GM19025 (cell line): ENCODE results near the gene CHRNG.

ENCODE experiments used
- ATAC-seq: cut with Tn5 transposase; IDR thresholded peaks from one replicate; pipeline ENCODE4 v1.9.1; 2021; ENCODE audit warnings: mild to moderate bottlenecking, low read depth, moderate library complexity; ENCODE audit not compliant: unreplicated experiment

The CHRNG gene

DNA sequence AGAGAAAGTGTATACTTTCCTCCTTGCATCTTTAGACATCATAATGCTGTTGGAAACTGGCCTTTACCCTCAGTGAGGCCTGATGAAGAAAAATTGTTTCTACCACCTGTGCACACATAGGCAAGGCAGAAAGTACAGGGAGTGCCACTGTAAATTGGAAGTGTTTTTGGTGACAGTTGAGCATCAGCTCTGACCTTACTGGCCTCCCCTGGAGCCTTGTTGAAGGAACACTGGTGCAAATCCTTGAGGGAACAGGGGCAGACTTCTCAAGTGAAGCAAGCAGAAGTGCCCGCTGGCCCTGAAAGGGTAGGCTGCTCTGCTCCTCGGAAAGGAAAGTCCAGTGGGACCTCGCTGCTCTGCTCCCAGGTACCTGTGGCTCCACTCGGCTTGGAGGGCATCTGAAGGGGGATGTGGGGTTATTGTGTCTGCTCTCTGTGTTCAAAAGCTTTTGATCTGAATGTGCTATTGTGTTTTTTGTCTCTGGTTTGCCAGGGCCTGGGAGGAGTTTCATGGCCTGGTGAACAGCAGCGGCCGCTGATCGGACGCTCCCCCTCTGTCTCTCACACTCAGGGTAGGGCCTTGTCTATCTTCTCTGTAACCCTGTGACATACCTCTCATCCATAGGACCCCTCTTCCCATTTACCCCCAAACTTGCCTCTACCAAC is 34.4 kb downstream of the CHRNG start:
- no peak for ATAC-seq

DNA sequence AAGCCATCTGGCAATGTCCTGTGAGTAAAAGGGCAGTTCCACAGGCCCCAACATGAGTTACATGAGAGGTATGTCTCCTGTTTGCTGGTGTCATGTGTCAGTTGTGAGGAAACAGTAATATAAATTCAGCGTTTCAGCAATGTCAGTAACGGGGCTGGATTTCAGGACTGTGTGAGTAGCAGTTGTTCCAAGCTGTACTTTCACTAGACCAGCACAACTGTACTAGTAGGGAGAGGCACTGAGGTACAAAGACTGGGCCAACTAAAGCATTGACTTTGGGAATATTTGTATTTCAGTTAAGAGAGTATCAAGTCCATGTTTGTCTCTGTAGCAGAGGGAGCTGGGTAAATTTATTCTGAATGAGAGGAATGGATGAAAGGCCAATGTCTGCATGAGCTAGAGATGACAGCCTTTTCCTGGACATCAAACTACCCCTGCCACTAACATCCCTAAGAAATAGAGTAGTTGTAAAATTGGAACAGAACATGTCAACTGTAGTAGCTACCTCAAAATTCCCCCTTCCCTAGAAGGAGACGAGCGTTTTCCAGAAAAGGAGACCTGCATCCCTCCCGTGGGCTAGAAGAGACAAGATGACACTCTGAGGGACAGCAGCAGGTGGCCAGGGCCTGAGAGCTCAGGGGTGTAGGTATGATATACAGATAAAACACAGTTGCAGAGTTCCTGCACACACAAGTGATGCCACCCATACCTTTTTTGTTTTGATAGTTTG is 35.3 kb downstream of the CHRNG start:
- no peak for ATAC-seq

DNA sequence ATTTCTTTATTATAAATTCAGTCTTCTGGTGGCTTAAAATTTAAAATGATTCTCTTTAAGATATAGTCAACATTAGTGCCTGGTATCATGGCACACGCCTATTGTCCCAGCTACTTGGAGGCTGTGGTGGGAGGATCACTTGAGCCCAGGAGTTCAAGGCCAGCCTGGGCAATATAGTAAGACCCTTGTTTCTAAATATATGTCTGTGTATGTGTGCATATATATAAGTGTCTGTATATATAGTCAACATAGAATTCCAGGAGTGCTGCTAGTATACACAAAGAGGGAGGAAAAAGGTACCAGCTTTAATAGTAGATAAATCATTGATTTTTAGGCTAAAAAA is 35.9 kb downstream of the CHRNG start:
- ATAC-seq: no peak

DNA sequence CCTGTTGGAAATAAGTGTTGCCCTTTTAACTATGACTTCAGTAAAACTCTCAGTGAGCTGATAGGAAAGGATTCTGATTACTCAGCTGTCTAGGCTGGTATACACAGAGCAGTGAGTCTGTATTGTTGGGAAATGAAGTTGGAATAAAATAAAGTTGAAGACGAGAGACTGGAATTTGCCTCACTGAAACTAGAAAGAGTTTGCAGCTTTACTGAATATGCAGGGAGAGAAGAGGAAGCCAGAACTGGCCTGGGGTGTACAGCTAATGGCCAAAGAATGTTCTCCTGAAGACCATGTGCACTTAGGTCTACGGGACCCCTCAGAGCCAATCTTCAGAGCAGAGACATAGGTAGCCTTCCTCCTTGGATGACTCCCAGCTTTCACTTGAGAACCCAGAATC is 37.5 kb downstream of the CHRNG start:
- ATAC-seq: no peak

DNA sequence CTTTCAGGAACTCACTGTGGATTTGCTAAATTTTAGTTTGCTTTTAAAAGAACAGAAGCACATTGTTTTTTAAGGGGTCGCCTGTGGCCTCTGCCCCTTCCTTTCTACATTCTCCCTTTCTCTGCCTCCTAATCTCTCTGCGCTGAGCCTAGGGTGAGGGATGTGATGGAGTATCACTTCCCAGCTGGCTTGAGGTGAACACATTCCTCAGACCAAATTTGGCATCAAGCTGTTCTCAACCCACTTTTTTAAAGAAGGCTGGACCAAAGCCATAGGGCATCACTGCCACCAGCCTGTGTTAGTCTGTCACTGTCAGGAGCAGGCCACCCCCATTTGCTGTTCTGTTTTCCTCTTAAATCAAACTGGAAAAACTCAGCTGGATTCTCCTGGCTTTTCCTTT is 38.3 kb downstream of the CHRNG start:
- no peak for ATAC-seq

DNA sequence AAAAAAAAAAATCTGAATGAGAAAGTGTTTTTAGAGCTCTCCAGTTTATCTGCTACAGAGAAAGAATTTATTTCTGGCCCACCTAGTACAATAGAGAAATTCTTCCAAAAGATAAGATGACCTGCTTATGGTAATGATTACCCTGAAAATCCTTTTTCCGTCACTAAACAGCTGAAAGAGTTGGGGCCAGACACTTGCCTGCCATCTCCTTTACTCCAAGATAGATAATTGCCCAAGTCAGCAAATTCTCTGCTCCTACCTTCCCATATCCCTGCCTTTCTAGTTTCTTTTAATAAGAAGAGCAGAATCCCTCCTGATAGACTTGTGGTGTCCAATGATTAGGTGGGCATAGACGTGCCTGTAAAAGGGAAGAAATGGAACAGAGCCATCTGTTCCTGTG is 39.1 kb downstream of the CHRNG start:
- ATAC-seq: no peak

DNA sequence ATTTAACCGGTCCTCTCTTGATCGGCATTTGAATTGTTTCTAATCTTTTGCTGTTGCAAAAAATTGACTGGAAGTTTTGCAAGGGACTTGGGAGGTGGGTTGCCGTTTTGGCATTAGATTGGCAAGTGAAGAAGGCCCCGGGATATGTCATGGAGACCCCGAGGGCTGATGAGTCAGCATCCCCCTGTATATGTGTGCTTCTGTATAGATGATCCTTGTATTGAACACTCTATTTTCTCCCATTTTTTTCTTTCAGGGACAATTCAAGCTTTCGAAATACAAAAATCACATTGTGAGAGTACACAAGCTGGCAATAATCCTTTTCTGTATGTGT is 41.1 kb downstream of the CHRNG start:
- no peak for ATAC-seq

DNA sequence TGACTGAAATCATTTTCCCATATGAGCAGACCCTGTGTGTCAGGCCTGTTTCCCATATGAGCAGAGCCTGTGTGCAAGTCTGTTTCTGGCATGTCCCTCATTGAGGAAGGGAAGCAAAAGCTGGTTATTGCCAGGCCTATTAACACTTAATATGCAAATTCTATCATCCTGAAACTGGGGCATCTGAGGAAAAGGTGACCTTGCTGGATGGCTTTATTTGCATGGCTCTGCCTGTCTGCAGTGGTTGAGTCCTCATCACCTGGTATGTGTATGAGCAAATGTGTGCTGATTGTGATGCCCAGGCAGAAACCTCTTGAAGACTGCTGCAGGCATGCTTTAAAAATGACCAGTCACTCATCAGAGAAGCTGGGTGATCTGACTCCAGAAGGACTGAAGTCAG is 42.2 kb downstream of the CHRNG start:
- no peak for ATAC-seq

DNA sequence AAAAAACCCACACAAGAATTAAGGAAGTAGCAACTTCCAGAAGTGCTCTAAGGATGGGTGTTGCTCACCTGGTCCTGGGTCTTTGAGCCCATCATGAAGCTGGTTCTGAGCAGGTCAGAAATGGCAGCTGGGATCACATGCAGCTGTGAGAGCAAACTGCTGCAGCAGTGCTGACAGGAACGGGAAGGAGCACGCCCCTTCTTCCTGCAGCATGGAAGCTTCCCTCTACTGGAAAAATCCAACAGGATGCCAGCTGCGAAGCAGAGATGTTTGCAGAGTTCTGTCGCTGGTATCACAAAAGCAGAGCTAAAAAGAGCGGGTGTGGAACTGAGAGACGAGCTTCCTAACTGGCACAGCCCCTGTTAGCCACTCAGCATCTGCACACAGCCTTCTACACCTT is 44.7 kb downstream of the CHRNG start:
- ATAC-seq: no peak

DNA sequence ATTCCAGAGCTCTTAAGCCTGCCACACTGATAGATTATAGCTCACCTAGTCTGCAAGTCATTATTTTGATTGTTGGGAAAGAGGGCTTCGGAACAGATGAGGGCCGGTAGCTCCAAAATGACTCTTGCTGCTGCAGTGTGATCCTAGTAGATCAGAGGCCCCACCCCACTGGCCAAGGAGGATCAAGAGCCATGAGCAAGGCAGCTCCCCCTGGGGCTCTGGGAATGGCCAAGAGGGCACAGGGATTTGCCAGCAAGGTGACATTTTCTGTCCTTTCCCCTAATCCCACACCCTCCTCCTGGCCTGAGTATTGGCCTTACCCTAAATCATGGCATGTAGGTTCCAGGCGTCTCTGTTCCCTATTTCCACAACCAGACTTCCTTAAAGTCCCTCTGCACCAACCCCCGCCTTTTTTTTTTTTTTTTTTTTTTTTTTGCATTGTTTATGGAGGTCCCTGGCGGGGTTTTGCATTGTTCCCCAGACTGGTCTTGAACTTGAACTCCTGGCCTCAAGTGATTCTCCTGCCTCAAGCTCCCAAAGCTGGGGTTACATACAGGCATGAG is 47.5 kb downstream of the CHRNG start:
- ATAC-seq: no peak

DNA sequence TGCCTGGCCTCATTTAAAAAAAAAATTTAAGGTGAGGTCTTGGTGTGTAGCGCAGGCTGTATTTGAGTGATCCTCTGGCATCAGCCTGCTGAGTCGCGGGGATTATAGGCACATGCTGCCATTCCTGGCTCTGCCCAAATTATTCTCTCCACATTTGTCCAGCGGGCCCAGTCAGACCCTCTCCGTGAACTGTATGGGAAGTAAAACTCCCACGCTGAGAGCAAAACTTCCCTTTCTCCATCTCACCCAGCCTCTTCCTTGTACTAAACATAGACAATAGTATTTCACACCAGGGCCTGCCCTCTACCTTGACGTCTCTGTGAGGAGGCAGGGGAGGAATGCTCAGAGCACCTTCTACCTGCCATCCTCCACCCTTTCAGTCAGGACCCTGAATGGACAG is 48.0 kb downstream of the CHRNG start:
- no peak for ATAC-seq

DNA sequence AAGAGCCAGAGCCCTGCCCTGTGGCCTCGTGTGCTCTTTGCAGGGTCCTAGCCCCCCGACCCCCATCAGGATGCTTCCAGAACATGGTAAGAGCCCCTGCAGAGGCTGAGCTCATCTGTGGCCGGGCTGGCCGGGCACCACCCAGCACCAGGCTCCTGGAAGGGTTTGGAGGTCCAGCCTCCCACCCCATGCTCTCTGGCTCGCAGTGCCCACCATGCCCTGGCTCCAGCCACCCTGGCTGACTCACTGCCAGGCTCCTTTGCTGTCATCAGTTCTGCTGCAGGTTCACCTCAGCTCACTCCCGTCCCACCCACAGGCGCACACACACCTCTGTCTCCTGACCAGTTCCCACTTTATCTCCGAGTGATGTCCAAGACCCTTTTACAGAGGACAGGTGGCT is 48.5 kb downstream of the CHRNG start:
- no peak for ATAC-seq

DNA sequence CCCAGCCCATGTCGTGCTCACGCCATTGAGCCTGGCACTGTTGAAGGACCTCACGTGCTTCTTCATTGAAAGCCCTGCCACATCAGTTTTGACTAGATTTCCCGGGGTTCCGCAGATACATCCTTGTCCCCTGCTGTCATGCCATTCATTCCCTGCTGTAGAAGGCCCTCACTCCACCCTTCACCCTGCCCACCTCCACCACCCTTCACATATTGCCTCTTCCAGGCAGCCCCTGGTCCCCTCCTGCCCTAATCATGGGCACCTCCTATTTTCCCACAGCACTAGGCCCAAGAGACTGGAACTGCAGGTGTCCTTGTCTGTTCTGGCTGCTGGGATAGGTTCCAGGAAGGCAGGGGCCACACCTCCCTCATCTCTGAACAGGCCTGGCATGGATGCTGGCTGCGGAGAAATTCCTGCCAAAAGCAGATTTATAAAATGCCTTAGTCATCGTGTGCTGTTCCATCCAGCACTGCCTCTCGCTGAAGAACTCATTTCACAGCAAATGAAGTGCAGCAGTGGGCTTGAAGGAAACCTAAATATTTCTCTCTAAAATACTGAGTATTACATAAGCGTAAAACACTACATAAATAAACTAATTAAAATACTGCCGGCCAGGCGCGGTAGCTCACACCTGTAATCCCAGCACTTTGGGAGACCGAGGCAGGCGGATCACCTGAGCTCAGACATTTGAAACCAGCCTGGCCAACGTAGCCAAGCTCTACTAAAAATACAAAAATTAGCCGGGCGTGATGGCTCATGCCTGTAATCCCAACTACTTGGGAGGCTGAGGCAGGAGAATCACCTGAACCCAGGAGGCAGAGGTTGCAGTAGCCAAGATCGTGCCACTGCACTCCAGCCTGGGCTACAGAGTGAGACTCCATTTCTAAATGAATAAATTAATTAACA is 49.4 kb downstream of the CHRNG start:
- no peak for ATAC-seq

DNA sequence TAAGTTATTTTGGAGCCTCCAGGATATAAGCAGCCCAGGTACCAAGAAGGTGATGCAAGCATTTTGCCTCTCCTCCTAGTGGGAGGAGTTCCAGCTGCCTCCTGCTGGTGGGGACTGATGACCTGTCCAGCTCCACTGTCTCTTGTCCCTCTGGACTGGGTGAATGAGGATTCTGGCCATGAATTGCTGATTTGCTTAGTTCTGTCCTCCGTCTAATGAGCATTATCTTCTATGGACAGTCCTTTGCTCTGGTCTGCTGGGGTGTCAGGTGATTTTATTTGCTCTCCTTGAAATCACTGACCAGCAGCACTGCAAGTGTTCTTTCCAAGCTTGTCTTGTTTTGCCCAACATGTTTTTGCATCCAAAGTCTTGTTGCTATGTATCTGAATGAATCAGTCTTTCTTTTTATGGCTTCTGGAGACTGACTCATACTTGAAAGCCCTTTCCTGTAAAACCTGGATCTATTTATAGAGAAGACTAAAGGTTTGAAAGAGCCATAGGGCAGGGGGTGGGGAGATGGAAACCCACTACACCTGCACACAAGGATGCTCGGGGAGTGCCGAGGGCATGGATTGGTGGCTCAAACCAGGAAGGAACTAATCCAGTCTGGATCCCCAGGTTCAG is 53.4 kb downstream of the CHRNG start:
- ATAC-seq: no peak

DNA sequence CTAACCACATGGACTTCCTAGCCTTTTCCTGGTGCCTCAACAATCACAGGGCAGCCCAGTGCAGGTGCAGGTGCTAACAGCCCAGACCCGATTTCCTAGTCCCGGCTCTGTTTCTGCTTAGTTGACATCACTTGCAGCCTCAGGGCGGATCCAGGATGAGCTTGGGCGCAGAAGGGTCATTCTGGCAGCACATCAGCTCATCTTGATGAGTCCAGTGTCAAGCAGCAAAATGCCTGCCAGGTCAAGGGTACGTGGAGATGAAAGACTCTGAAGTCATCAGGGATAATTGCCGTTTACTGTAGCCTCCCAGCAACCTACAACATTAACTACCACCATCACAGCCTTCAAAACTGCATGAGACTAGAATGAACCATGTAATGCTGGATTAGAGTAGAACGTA is 54.5 kb downstream of the CHRNG start:
- no peak for ATAC-seq
